ENCODE data around the gene ZDHHC24.

Gene ZDHHC24

GRCh38 chr11:66581261-66581660, 35.4 kb upstream of the ZDHHC24 start:
- Histone ChIP-seq H3K9me3 (ENCODE audit: severe bottlenecking) (peaks cover 2% of the 10 kb centered on the region), H3K27ac (ENCODE audit: poor library complexity, severe bottlenecking) (no peak overlapping the region), H3K36me3 (ENCODE audit: low read depth) (no peaks in the 10 kb centered on the region), H3K4me1 (ENCODE audit: insufficient read depth, poor library complexity, severe bottlenecking) (no peaks in the 10 kb centered on the region), H3K27me3 (ENCODE audit: insufficient read depth, poor library complexity, severe bottlenecking) (no peaks in the 10 kb centered on the region), H3K4me3 (ENCODE audit: severe bottlenecking) (no peak overlapping the region)
- ATAC-seq (ENCODE audit: low read depth) (no peak), DNase-seq (ENCODE audit: low spot score) (no peak)
- TF ChIP-seq CTCF (IDR thresholded peaks at IDR 0.05; ENCODE audit: poor library complexity, severe bottlenecking) = no peak

- no peaks in the 10 kb centered on the region for H3K36me3 ChIP-seq (ENCODE audit: low read depth)
- ATAC-seq (ENCODE audit: low read depth) (no peak), DNase-seq (ENCODE audit: low spot score) (no peak)
- H3K4me3 ChIP-seq (ENCODE audit: severe bottlenecking) = no peak overlapping the region
- H3K9me3 ChIP-seq (ENCODE audit: severe bottlenecking) = peaks cover 2% of the 10 kb centered on the region
- no peaks in the 10 kb centered on the region for H3K27me3 ChIP-seq (ENCODE audit: insufficient read depth, poor library complexity, severe bottlenecking)
- H3K4me1 ChIP-seq (ENCODE audit: insufficient read depth, poor library complexity, severe bottlenecking) = no peaks in the 10 kb centered on the region
- no peak for TF ChIP-seq CTCF (IDR thresholded peaks at IDR 0.05; ENCODE audit: poor library complexity, severe bottlenecking)
- no peak overlapping the region for H3K27ac ChIP-seq (ENCODE audit: poor library complexity, severe bottlenecking)
Observed at GRCh38 chr11:66580803-66581202, 35.0 kb upstream of the ZDHHC24 start.

GRCh38 chr11:66579017-66579606, 33.3 kb upstream of the ZDHHC24 start:
- Histone ChIP-seq H3K4me3 (ENCODE audit: severe bottlenecking) (no peak overlapping the region), H3K4me1 (ENCODE audit: insufficient read depth, poor library complexity, severe bottlenecking) (no peaks in the 10 kb centered on the region), H3K36me3 (ENCODE audit: low read depth) (no peaks in the 10 kb centered on the region), H3K9me3 (ENCODE audit: severe bottlenecking) (peaks cover 2% of the 10 kb centered on the region), H3K27ac (ENCODE audit: poor library complexity, severe bottlenecking) (no peak overlapping the region), H3K27me3 (ENCODE audit: insufficient read depth, poor library complexity, severe bottlenecking) (no peaks in the 10 kb centered on the region)
- peak; percentile 68 for ATAC-seq (ENCODE audit: low read depth)
- DNase-seq (ENCODE audit: low spot score) = no peak
- TF ChIP-seq CTCF (IDR thresholded peaks at IDR 0.05; ENCODE audit: poor library complexity, severe bottlenecking) = peak; percentile 71

- no peaks in the 10 kb centered on the region for H3K9me3 ChIP-seq (ENCODE audit: severe bottlenecking)
- H3K27ac ChIP-seq (ENCODE audit: poor library complexity, severe bottlenecking) = no peak overlapping the region
- TF ChIP-seq CTCF (IDR thresholded peaks at IDR 0.05; ENCODE audit: poor library complexity, severe bottlenecking) = no peak
- no peak overlapping the region for H3K4me3 ChIP-seq (ENCODE audit: severe bottlenecking)
- no peaks in the 10 kb centered on the region for H3K27me3 ChIP-seq (ENCODE audit: insufficient read depth, poor library complexity, severe bottlenecking)
- DNase-seq (ENCODE audit: low spot score) (no peak), ATAC-seq (ENCODE audit: low read depth) (no peak)
- H3K4me1 ChIP-seq (ENCODE audit: insufficient read depth, poor library complexity, severe bottlenecking) = no peaks in the 10 kb centered on the region
- no peaks in the 10 kb centered on the region for H3K36me3 ChIP-seq (ENCODE audit: low read depth)
Observed at GRCh38 chr11:66570850-66571180, 25.0 kb upstream of the ZDHHC24 start.

GRCh38 chr11:66570079-66570849, 24.4 kb upstream of the ZDHHC24 start:
- H3K4me3 ChIP-seq (ENCODE audit: severe bottlenecking) = no peak overlapping the region
- no peaks in the 10 kb centered on the region for H3K4me1 ChIP-seq (ENCODE audit: insufficient read depth, poor library complexity, severe bottlenecking)
- no peak for DNase-seq (ENCODE audit: low spot score)
- H3K9me3 ChIP-seq (ENCODE audit: severe bottlenecking) = no peaks in the 10 kb centered on the region
- no peak for ATAC-seq (ENCODE audit: low read depth)
- no peak overlapping the region for H3K27ac ChIP-seq (ENCODE audit: poor library complexity, severe bottlenecking)
- H3K27me3 ChIP-seq (ENCODE audit: insufficient read depth, poor library complexity, severe bottlenecking) = no peaks in the 10 kb centered on the region
- no peaks in the 10 kb centered on the region for H3K36me3 ChIP-seq (ENCODE audit: low read depth)
- TF ChIP-seq CTCF (IDR thresholded peaks at IDR 0.05; ENCODE audit: poor library complexity, severe bottlenecking) = no peak

Measured in RWPE2 (cell line).